ENCODE data around the gene ACKR2.
"Not testable (repeated sequence)": the region's sequence is repeated elsewhere in the genome, so short reads cannot be mapped to it uniquely, and the experiment has no call there.

DNA sequence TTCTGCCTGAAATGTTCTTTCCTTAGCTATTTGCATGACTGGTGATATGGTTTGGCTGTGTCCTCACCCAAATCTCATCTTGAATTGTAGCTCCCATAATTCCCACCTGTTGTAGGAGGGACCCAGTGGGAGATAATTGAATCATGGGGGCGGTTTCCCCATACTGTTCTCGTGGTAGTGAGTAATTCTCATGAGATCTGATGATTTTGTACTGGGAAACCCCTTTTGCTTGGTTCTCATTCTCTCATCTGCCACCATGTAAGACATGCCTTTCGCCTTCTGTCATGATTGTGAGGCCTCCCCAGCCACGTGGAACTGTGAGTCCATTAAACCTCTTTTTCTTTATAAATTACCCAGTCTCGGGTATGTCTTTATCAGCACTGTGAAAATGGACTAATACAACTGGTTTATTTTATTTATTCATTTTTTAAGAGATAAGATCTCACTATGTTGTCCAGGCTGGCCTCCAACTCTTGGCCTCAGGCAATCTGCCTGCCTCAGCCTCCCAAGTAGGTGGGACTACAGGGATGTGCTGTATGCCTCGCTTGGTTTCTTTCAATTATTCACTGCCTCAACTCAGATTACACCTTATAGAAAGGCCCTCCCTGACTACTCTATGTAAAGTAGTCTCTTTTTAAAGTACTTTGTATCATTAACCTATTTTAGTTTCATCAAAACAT is 74.1 kb downstream of the ACKR2 start:
- TF ChIP-seq, protein P1, sequence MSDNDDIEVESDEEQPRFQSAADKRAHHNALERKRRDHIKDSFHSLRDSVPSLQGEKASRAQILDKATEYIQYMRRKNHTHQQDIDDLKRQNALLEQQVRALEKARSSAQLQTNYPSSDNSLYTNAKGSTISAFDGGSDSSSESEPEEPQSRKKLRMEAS (IDR thresholded peaks at IDR 0.05; ENCODE audit: low read depth, low read length) = not testable (repeated sequence)
- TF ChIP-seq, protein P2, sequence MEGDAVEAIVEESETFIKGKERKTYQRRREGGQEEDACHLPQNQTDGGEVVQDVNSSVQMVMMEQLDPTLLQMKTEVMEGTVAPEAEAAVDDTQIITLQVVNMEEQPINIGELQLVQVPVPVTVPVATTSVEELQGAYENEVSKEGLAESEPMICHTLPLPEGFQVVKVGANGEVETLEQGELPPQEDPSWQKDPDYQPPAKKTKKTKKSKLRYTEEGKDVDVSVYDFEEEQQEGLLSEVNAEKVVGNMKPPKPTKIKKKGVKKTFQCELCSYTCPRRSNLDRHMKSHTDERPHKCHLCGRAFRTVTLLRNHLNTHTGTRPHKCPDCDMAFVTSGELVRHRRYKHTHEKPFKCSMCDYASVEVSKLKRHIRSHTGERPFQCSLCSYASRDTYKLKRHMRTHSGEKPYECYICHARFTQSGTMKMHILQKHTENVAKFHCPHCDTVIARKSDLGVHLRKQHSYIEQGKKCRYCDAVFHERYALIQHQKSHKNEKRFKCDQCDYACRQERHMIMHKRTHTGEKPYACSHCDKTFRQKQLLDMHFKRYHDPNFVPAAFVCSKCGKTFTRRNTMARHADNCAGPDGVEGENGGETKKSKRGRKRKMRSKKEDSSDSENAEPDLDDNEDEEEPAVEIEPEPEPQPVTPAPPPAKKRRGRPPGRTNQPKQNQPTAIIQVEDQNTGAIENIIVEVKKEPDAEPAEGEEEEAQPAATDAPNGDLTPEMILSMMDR (IDR thresholded peaks at IDR 0.05; ENCODE audit: low read depth, low read length) = not testable (repeated sequence)
- TF ChIP-seq POLR2A (IDR thresholded peaks at IDR 0.05; ENCODE audit: extremely low read depth, insufficient read length); MYC (IDR thresholded peaks at IDR 0.05; ENCODE audit: low read depth, low read length): not testable (repeated sequence)
